Measurements from ENCODE around the gene CLEC19A.

CLEC19A gene

GRCh38 chr16:19288872-19289799 is 3.6 kb downstream of the CLEC19A start:
- no peak for TF ChIP-seq CTCF (IDR thresholded peaks at IDR 0.05)
- Mint-ChIP-seq H3K9me3 (no peaks in the 10 kb centered on the region), H3K4me3 (no peak overlapping the region), H3K36me3 (ENCODE audit: low read depth) (no peaks in the 10 kb centered on the region), H3K27me3 (ENCODE audit: low read depth, poor library complexity) (peaks cover 4% of the 10 kb centered on the region), H3K4me1 (peaks cover 58% of the 10 kb centered on the region), H3K27ac (peak overlapping the region; percentile 96)
- no peak for DNase-seq

GRCh38 chr16:19289811-19290485 is 4.4 kb downstream of the CLEC19A start:
- Mint-ChIP-seq H3K4me1 (peaks cover 66% of the 10 kb centered on the region), H3K27me3 (ENCODE audit: low read depth, poor library complexity) (peaks cover 6% of the 10 kb centered on the region), H3K9me3 (no peaks in the 10 kb centered on the region), H3K4me3 (peak overlapping the region; percentile 66), H3K27ac (peak overlapping the region; percentile 96), H3K36me3 (ENCODE audit: low read depth) (no peaks in the 10 kb centered on the region)
- DNase-seq: peak; percentile 23
- TF ChIP-seq CTCF (IDR thresholded peaks at IDR 0.05): no peak

- Mint-ChIP-seq H3K9me3 (no peaks in the 10 kb centered on the region), H3K4me3 (no peak overlapping the region), H3K27ac (peak overlapping the region; percentile 75), H3K4me1 (peaks cover 69% of the 10 kb centered on the region), H3K27me3 (ENCODE audit: low read depth, poor library complexity) (peaks cover 12% of the 10 kb centered on the region), H3K36me3 (ENCODE audit: low read depth) (no peaks in the 10 kb centered on the region)
- DNase-seq: no peak
- no peak for TF ChIP-seq CTCF (IDR thresholded peaks at IDR 0.05)
These were observed 5.3 kb downstream of the CLEC19A start for GRCh38 chr16:19290860-19291259.

GRCh38 chr16:19291475-19291874 is 5.9 kb downstream of the CLEC19A start:
- no peaks in the 10 kb centered on the region for H3K36me3 Mint-ChIP-seq (ENCODE audit: low read depth)
- H3K27ac Mint-ChIP-seq: peak overlapping the region; percentile 75
- DNase-seq: peak; percentile 18
- H3K27me3 Mint-ChIP-seq (ENCODE audit: low read depth, poor library complexity): peaks cover 13% of the 10 kb centered on the region
- no peaks in the 10 kb centered on the region for H3K9me3 Mint-ChIP-seq
- no peak overlapping the region for H3K4me3 Mint-ChIP-seq
- TF ChIP-seq CTCF (IDR thresholded peaks at IDR 0.05): no peak
- H3K4me1 Mint-ChIP-seq: peaks cover 69% of the 10 kb centered on the region

- H3K36me3 Mint-ChIP-seq (ENCODE audit: low read depth): no peaks in the 10 kb centered on the region
- peaks cover 17% of the 10 kb centered on the region for H3K27me3 Mint-ChIP-seq (ENCODE audit: low read depth, poor library complexity)
- no peak for DNase-seq
- no peak for TF ChIP-seq CTCF (IDR thresholded peaks at IDR 0.05)
- H3K4me3 Mint-ChIP-seq: no peak overlapping the region
- H3K4me1 Mint-ChIP-seq: peaks cover 69% of the 10 kb centered on the region
- H3K27ac Mint-ChIP-seq: no peak overlapping the region
- no peaks in the 10 kb centered on the region for H3K9me3 Mint-ChIP-seq
These were observed 6.7 kb downstream of the CLEC19A start for GRCh38 chr16:19292186-19292585.
